ENCODE results near the gene SPIRE2. TPM values are rescaled to one million over a fixed set of nuclear protein-coding genes. Genes with fewer than 3 reads are reported as not detected.

SPIRE2 gene
- total and polyA plus RNA-seq, 2 of the 13 experiments (the other 11 are each of a cell fraction or from before 2014, with no cell fraction given): 13.3 to 37.5 TPM

- TF ChIP-seq NFKB2 (CRISPR knock-in tag; IDR thresholded peaks at IDR 0.05; ENCODE audit: borderline replicate concordance) (peak; percentile 73; the same call in 1 of the 2 replicates), TEAD2 (CRISPR knock-in tag; IDR thresholded peaks at IDR 0.05) (no peak), HMGXB3 (CRISPR knock-in tag; IDR thresholded peaks at IDR 0.05; ENCODE audit: borderline replicate concordance) (no peak), ZNF18 (CRISPR knock-in tag; IDR thresholded peaks at IDR 0.05; ENCODE audit: insufficient replicate concordance) (peak; percentile 10), HCFC1 (IDR thresholded peaks at IDR 0.05; ENCODE audit: low read depth, low read length) (no peak), MAFF (IDR thresholded peaks at IDR 0.05; ENCODE audit: low read depth, low read length) (no peak), NFAT5 (CRISPR knock-in tag; IDR thresholded peaks at IDR 0.05) (no peak), RARG (CRISPR knock-in tag; IDR thresholded peaks at IDR 0.05; ENCODE audit: low read depth) (no peak), DBP (CRISPR knock-in tag; IDR thresholded peaks at IDR 0.05; ENCODE audit: not compliant biosample characterization) (peak; percentile 49), ZNF180 (CRISPR knock-in tag; IDR thresholded peaks at IDR 0.05; ENCODE audit: borderline replicate concordance, low read depth) (no peak), ZNF550 (CRISPR knock-in tag; IDR thresholded peaks at IDR 0.05; ENCODE audit: borderline replicate concordance) (no peak), SKIL (CRISPR knock-in tag; IDR thresholded peaks at IDR 0.05; ENCODE audit: borderline replicate concordance) (peak; percentile 22; the same call in 1 of the 2 replicates), IRX3 (CRISPR knock-in tag; IDR thresholded peaks at IDR 0.05; ENCODE audit: borderline replicate concordance, low read depth) (no peak; the same call in 1 of the 2 replicates)
Measured at GRCh38 chr16:89827383-89828198, 684 bp upstream of the SPIRE2 start (continued).

All from HepG2 (cell line).